ENCODE measurements around the gene CST6. TPM values are rescaled to one million over a fixed set of nuclear protein-coding genes. Genes with fewer than 3 reads are reported as not detected.

CST6 gene
- total and polyA plus RNA-seq, 11 donors, result 0.87 to 8.3 (median 2.8) TPM; not detected in 6

DNA sequence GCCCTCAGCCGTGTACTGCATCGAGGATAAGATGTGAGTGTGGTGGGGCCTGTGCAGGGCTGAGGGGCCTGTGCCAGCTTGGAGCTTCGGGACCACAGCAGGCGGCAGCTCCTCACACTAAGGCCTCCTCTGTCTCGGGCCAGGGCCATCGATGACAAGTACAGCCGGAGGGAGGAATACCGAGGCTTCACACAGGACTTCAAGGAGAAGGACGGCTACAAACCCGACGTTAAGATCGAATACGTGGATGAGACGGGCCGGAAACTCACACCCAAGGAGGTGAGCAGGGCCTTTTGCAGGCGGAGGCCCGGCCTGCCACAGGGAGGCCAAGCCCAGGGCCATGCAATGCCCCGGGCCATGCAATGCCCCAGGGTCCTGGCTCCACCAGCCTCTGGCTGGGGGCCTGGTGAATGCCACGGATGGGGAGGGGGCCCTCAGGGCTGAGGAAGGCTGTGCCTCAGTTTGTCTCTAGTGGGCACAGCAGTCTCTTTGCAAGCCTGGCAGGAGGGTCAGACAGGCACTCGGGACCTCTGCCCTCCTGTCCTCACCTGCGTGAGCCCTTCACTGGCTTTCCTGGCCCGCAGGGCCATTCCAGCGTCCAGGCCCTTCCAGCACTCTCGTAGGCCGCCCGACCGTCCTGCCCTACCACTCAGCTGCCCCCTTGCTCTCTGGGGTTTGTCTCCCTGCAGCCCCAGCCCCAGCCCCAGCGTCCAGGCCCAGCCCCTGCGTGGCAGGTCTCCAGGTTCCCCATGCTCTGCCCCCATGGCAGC lies 34.0 kb upstream of the CST6 start:
- Histone ChIP-seq H3K4me1 (no peaks in the 10 kb centered on the region), H3K27me3 (no peaks in the 10 kb centered on the region), H3K4me3 (no peak overlapping the region), H3K9me3 (no peaks in the 10 kb centered on the region), H3K36me3 (peaks cover 0 to 65% (median 53%) of the 10 kb centered on the region in 9 donors), H3K27ac (no peak overlapping the region)
- intact Hi-C loops (cut with DNase I), result no loop called here
- ATAC-seq (peak in 1 of 4 donors; percentile 8), DNase-seq (no peak)
- 87 to 92% (median 91%) methylated on average over 25 to 29 of the region's 29 CpGs for WGBS, 4 donors
- TF ChIP-seq, protein P1, sequence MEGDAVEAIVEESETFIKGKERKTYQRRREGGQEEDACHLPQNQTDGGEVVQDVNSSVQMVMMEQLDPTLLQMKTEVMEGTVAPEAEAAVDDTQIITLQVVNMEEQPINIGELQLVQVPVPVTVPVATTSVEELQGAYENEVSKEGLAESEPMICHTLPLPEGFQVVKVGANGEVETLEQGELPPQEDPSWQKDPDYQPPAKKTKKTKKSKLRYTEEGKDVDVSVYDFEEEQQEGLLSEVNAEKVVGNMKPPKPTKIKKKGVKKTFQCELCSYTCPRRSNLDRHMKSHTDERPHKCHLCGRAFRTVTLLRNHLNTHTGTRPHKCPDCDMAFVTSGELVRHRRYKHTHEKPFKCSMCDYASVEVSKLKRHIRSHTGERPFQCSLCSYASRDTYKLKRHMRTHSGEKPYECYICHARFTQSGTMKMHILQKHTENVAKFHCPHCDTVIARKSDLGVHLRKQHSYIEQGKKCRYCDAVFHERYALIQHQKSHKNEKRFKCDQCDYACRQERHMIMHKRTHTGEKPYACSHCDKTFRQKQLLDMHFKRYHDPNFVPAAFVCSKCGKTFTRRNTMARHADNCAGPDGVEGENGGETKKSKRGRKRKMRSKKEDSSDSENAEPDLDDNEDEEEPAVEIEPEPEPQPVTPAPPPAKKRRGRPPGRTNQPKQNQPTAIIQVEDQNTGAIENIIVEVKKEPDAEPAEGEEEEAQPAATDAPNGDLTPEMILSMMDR (IDR thresholded peaks at IDR 0.05), result no peak
- TF ChIP-seq POLR2A (IDR thresholded peaks at IDR 0.05), result no peak

DNA sequence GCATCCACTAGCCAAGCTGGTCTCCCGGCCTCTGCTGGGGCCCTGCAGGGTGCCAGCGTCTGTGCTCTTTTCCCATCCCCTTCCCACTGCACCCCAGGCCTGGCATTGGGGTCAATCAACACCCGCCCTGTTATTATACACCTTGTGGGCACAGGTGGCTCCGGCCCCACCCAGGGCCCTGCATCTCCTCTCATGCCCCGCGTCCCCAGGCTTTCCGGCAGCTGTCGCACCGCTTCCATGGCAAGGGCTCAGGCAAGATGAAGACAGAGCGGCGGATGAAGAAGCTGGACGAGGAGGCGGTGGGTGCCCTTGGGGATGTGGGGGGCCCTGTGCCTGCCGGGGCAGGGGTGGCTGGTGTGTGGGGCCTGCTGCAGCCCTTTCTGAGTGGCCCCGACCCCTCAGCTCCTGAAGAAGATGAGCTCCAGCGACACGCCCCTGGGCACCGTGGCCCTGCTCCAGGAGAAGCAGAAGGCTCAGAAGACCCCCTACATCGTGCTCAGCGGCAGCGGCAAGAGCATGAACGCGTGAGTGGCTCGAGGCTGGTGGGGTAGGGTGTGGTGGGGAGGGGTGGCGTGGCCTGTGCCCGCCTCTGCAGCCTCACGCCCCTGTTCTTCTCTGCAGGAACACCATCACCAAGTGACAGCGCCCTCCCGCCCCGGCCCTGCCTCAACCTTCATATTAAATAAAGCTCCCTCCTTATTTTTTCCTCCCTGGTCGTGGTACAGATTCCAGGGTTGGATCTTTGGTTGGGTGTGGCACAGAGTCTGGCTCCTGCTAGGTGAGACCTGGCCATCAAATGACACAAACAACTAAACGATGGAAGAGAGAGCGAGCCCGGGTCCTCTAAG lies 33.2 kb upstream of the CST6 start:
- TF ChIP-seq POLR2A (IDR thresholded peaks at IDR 0.05), result no peak
- TF ChIP-seq, protein P1 (IDR thresholded peaks at IDR 0.05), result no peak
- DNase-seq (no peak), ATAC-seq (no peak)
- intact Hi-C loops (cut with DNase I), result no loop called here
- peaks cover 0 to 58% (median 44%) of the 10 kb centered on the region in 9 donors for H3K36me3 ChIP-seq
- no peaks in the 10 kb centered on the region for H3K4me1 ChIP-seq
- H3K27me3 ChIP-seq, result no peaks in the 10 kb centered on the region
- 92 to 94% (median 93%) methylated on average over 26 to 34 of the region's 34 CpGs for WGBS, 4 donors
- no peaks in the 10 kb centered on the region for H3K9me3 ChIP-seq
- H3K4me3 ChIP-seq, result no peak overlapping the region
- H3K27ac ChIP-seq, result no peak overlapping the region

DNA sequence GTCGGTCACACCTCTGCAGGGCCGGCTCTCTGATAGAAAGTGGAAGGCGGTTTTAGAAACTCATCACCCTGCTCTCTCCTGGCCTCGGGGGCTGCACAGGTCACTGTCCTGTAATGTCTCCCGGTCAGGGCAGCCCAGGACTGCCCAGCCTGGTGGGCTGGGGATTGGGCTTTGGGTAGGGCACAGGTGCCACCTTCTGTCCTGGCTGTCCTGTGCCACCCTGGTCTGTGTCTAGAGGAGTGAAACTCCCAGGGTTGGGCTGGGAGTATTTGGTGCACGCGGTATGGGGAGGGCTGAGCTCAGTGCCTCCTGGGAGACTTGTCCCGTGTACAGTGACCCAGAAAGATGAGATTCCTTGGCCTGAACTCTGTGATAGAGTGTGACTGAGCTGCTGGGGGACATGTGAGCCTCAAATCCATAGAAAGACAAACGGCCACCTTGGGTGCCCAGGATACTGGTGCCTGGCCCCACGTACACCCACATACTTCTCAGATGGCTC lies 32.5 kb upstream of the CST6 start:
- Histone ChIP-seq H3K4me3 (no peak overlapping the region), H3K4me1 (no peaks in the 10 kb centered on the region), H3K9me3 (no peaks in the 10 kb centered on the region), H3K27me3 (no peaks in the 10 kb centered on the region), H3K36me3 (peaks cover 0 to 53% (median 42%) of the 10 kb centered on the region in 9 donors), H3K27ac (no peak overlapping the region)
- DNase-seq (no peak), ATAC-seq (peak in 1 of 4 donors; percentile 5)
- intact Hi-C loops (cut with DNase I), result no loop called here
- TF ChIP-seq, protein P1 (IDR thresholded peaks at IDR 0.05), result no peak
- no peak for TF ChIP-seq POLR2A (IDR thresholded peaks at IDR 0.05)
- 73 to 84% (median 77%) methylated on average over 5 to 10 of the region's 10 CpGs for WGBS, 4 donors
